GM21619 (cell line): ENCODE data around the gene VEZF1.

ENCODE experiments used
- ATAC-seq: cut with Tn5 transposase; IDR thresholded peaks from one replicate; pipeline ENCODE4 v1.9.1; 2021; ENCODE audit not compliant: unreplicated experiment

Gene VEZF1

DNA sequence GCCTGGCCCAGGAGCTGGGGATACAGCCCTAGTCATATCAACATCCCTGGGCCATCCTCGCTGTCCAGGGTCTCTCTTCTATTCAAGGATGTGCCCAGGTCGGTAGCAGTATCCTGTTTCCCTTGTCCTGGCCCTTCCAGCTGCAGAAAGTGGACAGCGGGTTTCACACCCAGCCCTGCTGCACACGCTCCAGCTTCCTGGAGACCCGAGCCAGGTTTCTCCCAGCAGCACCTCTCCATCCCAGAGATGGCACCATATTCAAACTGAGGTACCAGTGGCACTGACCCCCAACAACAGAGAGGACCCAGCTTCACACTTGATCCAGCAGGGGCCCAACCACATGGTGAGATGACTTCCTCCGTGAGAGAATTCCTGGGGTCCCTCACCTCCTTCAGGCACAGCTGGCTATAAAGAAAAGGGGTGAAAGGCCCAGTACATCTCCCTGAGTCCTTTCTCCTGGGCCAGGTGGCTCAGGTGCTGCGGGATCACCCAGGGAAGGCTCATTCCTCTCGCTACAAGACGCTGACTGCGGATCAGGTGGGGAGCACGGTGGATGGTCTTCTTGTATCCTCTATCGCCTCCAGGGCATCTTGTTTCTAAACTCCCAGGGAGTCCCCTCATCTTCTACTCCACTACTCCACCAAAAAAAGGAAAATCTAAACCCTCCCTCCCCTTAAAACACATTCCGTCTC, 34.2 kb downstream of the VEZF1 start:
- ATAC-seq: no peak

DNA sequence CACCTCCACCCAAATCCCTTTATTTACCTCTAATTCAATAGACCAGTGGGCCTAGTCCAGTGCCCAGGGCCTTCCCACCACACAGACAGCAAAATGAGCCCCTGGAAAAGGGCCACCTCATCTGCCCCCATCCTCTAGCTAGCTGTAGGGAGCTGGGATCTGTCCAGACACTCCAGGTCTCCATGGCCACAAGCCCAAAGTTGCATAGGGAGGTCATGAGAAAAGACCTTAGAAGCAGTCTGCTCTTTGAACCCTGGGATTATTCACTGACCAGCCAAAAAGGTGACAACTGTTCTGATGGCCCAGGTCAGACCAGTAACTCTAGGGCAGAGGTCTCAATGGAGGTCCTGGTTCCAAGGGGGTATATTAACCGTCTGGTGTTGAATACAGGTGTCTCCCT, 34.8 kb downstream of the VEZF1 start:
- ATAC-seq: no peak

DNA sequence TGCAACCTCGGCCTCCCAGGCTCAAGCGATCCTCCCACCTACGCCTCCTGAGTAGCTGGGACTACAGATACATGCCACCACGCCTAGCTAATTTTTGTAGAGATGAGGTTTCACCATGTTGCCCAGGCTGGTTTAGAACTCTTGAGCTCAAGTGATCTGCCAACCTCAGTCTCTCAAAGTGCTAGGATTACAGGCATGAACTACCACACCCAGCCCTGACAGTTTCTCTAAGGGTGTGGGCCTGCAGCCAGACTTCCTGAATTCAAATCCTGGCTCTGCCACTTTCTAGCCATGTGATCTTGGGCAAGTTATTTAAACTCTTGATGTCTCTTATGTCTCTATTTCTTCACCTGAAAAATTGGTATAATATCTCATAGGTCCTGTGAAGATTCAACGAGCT, 38.4 kb downstream of the VEZF1 start:
- ATAC-seq: no peak

- no peak for ATAC-seq
Measured at GRCh38 chr17:57948555-57949420, 39.3 kb downstream of the VEZF1 start.

DNA sequence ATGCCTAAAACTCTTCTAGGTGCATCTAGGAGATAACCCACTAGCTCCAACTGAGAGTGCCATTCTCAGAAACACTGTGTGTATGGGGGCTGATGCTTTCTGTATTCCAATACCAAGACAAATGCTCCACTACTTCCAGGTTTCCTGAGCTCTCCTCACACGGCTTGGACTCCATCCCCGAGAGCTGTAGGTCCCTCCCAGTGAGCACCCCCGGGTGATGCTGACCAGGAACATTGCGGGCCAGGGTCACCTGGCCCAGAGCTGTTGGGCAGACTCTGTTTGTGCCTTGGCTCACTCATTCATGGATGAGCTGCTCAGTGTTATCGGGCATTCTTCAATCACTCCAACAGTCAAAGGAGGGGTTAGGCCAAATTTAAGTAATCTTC, 39.9 kb downstream of the VEZF1 start:
- no peak for ATAC-seq

GRCh38 chr17:57947369-57947768, 40.7 kb downstream of the VEZF1 start:
- ATAC-seq: no peak

DNA sequence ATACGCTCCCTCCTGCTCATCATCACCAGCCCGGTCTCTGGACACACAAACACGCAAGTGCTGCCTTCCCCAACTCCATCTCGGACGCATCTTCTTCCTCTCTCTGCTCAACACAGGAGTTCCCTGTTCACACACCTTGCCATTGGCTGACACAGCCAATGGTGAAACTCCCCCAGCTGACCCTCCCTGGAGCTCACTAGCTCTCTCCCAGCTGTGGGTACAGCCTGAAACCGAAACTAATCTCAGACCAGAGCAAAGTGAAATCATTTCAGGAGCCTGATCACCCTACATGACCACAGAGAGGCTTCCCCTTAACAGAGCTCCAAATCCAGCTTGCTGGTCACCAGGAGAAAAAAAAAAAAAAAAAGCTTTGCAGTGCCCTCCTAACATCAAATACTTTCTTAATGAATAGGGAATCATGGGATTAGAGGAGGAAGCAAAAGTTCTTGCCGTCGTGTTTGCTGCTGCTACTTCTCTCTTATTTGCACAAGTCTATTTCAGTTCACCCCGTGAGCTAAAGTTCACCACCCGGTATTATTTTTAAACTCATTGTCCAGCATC, 41.2 kb downstream of the VEZF1 start:
- peak; percentile 86 for ATAC-seq

DNA sequence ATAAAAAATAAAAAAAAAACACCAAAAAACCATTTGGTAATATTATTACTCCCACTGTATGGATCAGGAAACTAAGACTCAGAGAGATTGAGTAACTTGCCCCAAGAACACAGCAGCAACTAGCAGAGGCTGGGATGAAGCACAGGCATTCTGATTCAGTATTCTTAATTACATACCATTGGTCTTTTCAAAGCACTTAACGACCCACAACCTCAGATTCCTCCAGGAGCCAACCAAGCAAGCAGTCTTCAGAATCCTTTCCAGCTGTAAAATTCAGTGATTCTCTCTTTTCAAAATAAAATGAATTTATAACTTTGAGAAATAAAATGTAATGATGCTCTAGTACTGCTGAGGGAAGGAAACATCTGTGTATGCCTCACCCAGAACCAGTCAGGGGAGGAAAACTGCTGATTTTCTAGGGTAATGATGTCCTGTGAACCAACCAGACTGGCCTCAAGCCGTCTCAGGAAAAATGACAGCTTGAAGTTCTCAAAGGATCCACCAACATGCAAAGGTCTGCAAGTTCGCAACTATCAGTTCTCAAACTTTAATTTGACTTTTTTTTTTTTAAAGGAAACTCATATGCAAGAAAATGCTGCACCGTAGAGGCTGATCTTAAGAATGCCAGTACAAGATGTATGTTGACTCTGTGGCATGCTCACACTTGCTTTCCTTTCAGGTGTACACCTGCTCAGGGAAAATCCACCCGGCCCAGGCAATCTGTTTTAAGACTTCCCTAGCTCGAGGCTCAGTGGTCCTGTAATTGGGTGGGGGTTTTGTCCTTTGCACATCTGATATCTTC, 41.9 kb downstream of the VEZF1 start:
- peak; percentile 2 for ATAC-seq

DNA sequence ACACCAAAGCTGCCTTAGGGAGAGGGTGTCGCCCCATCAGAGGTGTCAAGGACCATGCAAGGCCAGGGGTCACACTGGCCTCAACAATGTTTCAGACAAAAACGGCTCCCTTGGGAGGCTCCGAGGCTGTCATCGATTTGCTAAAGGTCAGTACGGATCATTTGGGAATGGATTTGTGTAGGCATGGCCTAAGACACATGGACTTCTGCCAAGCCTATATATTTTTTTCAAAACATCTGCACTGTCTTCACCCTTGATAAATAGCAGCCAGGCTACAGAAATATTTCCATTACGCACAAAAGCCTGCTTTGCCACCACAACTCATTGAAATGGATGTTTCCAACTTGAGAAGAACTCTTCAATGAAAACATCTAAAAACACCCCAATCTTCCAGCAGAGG, 43.1 kb downstream of the VEZF1 start:
- no peak for ATAC-seq

DNA sequence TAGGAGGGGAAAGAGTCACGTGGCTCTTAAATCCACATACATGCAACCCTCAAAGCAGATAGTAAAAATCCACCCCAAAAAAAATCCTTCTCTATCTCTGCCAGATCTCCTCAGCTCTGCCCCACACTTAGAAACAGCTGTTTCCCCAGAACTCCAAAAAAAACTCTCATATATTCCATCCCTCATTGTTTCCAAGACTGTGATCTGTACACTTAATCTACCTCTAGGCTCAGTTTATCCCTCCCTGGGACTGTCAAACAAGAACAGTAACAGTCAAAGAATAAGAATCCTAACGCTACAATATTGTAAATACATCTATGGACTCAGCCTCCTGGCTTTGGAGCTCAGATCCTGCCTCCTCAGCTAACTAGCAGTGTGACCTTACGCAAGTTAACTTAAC, 44.4 kb downstream of the VEZF1 start:
- no peak for ATAC-seq

- no peak for ATAC-seq
Measured at GRCh38 chr17:57943140-57943539, 44.9 kb downstream of the VEZF1 start.

GRCh38 chr17:57941384-57942370, 46.4 kb downstream of the VEZF1 start:
- no peak for ATAC-seq

- ATAC-seq: no peak
Measured at GRCh38 chr17:57940653-57941329, 47.3 kb downstream of the VEZF1 start.

- no peak for ATAC-seq
Measured at GRCh38 chr17:57940231-57940630, 47.8 kb downstream of the VEZF1 start.

- ATAC-seq: peak; percentile 60
Measured at GRCh38 chr17:57939797-57940196, 48.3 kb downstream of the VEZF1 start.

- ATAC-seq: no peak
Measured at GRCh38 chr17:57938061-57938502, 50.0 kb downstream of the VEZF1 start.

- no peak for ATAC-seq
Measured at GRCh38 chr17:57937492-57937891, 50.6 kb downstream of the VEZF1 start.

GRCh38 chr17:57935833-57936807, 51.9 kb downstream of the VEZF1 start:
- no peak for ATAC-seq
